SK-N-SH (cell line): ENCODE data around the gene SND1. TPM values are rescaled to one million over a fixed set of nuclear protein-coding genes. Genes with fewer than 3 reads are reported as not detected.

Experiments
- CTCF ChIA-PET: fragments of 300-600, 350-600 bp; formaldehyde crosslinking; extraction: SDS; loops from one replicate; lab custom pipeline; 2021; lab: Yijun Ruan, JAX
- POLR2A ChIA-PET: fragments of 350-600 bp; sonication (Branson Sonifier 250); formaldehyde crosslinking; extraction: SDS; loops from one replicate; lab custom pipeline; 2020; ENCODE audit warnings: antibody characterized with exemption, inconsistent platforms; lab: Yijun Ruan, JAX
- DNase-seq: peaks from one replicate; pipeline ENCODE4 v3.0.0; 2012
- H2AFZ ChIP-seq: fragments of 200-600 bp; sonication (generic); 2 replicates; pipeline ENCODE4 v1.8.1; 2016; ENCODE audit warnings: antibody characterized with exemption, mild to moderate bottlenecking, low read depth
- H3F3A ChIP-seq: fragments of 200-600 bp; sonication (generic); replicated peaks from 2 replicates; pipeline ENCODE3; 2016; ENCODE audit warnings: antibody characterized with exemption, mild to moderate bottlenecking; ENCODE audit not compliant: insufficient read depth
- H3K27ac ChIP-seq, 2 experiments: fragments of 200-500 bp in 1 of 2; fragments of 200-600 bp in 1 of 2; sonication (Bioruptor generic) in 1 of 2; sonication (generic), shearing (Covaris generic) in 1 of 2; 2 replicates each; pipeline versions ENCODE4 v1.5.1 to v1.6.1; 2014 to 2016; ENCODE audit warnings: low read depth in 2 of 2, inconsistent platforms in 1 of 2, low read length in 1 of 2, mild to moderate bottlenecking in 1 of 2, mixed read lengths in 1 of 2
- H3K27me3 ChIP-seq: fragments of 200-600 bp; sonication (generic), shearing (Covaris generic); 2 replicates; pipeline ENCODE4 v1.6.1; 2016; ENCODE audit warnings: mixed run types; ENCODE audit not compliant: insufficient read depth
- H3K36me3 ChIP-seq, 2 experiments: fragments of 200-500 bp in 1 of 2; fragments of 200-600 bp in 1 of 2; sonication (Bioruptor generic) in 1 of 2; sonication (generic) in 1 of 2; replicated peaks in 1 of 2; 2 replicates each; pipeline versions ENCODE3 to v1.5.1; 2014 to 2016; ENCODE audit warnings: low read length in 1 of 2, mild to moderate bottlenecking in 1 of 2; ENCODE audit not compliant: insufficient read depth in 2 of 2, control insufficient read depth in 1 of 2
- H3K4me1 ChIP-seq, 2 experiments: fragments of 200-500 bp in 1 of 2; fragments of 200-600 bp in 1 of 2; sonication (Bioruptor generic) in 1 of 2; sonication (generic), shearing (Covaris generic) in 1 of 2; 2 replicates each; pipeline versions ENCODE4 v1.5.1 to v1.6.1; 2014 to 2016; ENCODE audit warnings: low read depth in 1 of 2, low read length in 1 of 2, mixed run types in 1 of 2; ENCODE audit not compliant: insufficient read depth in 2 of 2, control insufficient read depth in 1 of 2
- H3K4me2 ChIP-seq: fragments of 200-600 bp; sonication (generic), shearing (Covaris generic); 2 replicates; pipeline ENCODE4 v1.6.1; 2017; ENCODE audit warnings: mixed run types
- H3K4me3 ChIP-seq, 2 experiments: fragments of 200-500 bp in 1 of 2; fragments of 200-600 bp in 1 of 2; sonication (Bioruptor generic) in 1 of 2; sonication (generic), shearing (Covaris generic) in 1 of 2; 2 replicates each; pipeline versions ENCODE4 v1.5.1 to v1.8.1; 2014 to 2016; ENCODE audit warnings: low read depth in 2 of 2, inconsistent platforms in 1 of 2, low read length in 1 of 2, mild to moderate bottlenecking in 1 of 2, mixed read lengths in 1 of 2, moderate library complexity in 1 of 2
- H3K79me2 ChIP-seq: fragments of 200-600 bp; sonication (generic); 2 replicates; pipeline ENCODE4 v1.8.1; 2017; ENCODE audit warnings: mild to moderate bottlenecking; ENCODE audit not compliant: insufficient read depth
- H3K9ac ChIP-seq: fragments of 200-600 bp; sonication (generic); 2 replicates; pipeline ENCODE4 v1.6.1; 2017; ENCODE audit warnings: mixed run types
- H3K9me2 ChIP-seq: fragments of 200-600 bp; sonication (generic); 2 replicates; pipeline ENCODE4 v1.6.1; 2017; ENCODE audit warnings: mixed run types
- H3K9me3 ChIP-seq: fragments of 200-600 bp; sonication (generic); 2 replicates; pipeline ENCODE4 v1.6.1; 2017; ENCODE audit warnings: mixed run types, mild to moderate bottlenecking, moderate library complexity
- H4K20me1 ChIP-seq: fragments of 200-600 bp; sonication (generic); 2 replicates; pipeline ENCODE4 v1.6.1; 2017; ENCODE audit warnings: mild to moderate bottlenecking, mixed run types; ENCODE audit not compliant: insufficient read depth
- CHD2 ChIP-seq: fragments of 150-350 bp; IDR thresholded peaks from 2 replicates; pipeline ENCODE4 v1.6.1; 2018; ENCODE audit warnings: low read length; ENCODE audit not compliant: partially characterized antibody
- EZH2phosphoT487 ChIP-seq: fragments of 200-600 bp; sonication (generic); IDR thresholded peaks from 2 replicates; pipeline ENCODE4 v1.6.1; 2017; ENCODE audit warnings: low read depth, mixed run types, mild to moderate bottlenecking, antibody characterized with exemption, moderate library complexity, borderline replicate concordance
- FOXJ3 ChIP-seq: sonication (generic); formaldehyde crosslinking; IDR thresholded peaks from 2 replicates; pipeline ENCODE4 v1.5.1; 2020; ENCODE audit warnings: mild to moderate bottlenecking, missing genetic modification reagents
- JUND ChIP-seq: IDR thresholded peaks from 2 replicates; pipeline ENCODE4 v1.4.0; 2012
- MEF2A ChIP-seq: IDR thresholded peaks from 2 replicates; pipeline ENCODE4 v1.4.0; 2012; ENCODE audit warnings: low read depth, borderline replicate concordance
- MXI1 ChIP-seq: IDR thresholded peaks from 2 replicates; pipeline ENCODE4 v1.6.1; 2012; ENCODE audit warnings: mild to moderate bottlenecking, low read depth, low read length, improper control_type of control experiment
- NRF1 ChIP-seq: IDR thresholded peaks from 2 replicates; pipeline ENCODE4 v1.6.1; 2012; ENCODE audit warnings: low read depth, mild to moderate bottlenecking, low read length
- POLR2AphosphoS5 ChIP-seq: IDR thresholded peaks from 2 replicates; pipeline ENCODE4 v1.6.1; 2012; ENCODE audit warnings: low read depth, low read length
- RAD21 ChIP-seq: IDR thresholded peaks from 2 replicates; pipeline ENCODE4 v1.6.1; 2012; ENCODE audit warnings: mild to moderate bottlenecking, low read length
- RCOR1 ChIP-seq: fragments of 150-350 bp; IDR thresholded peaks from 2 replicates; pipeline ENCODE4 v1.6.1; 2017; ENCODE audit warnings: antibody characterized with exemption, low read length
- RXRA ChIP-seq: IDR thresholded peaks from 2 replicates; pipeline ENCODE4 v1.4.0; 2012; ENCODE audit warnings: low read depth, mild to moderate bottlenecking, borderline replicate concordance
- SMC3 ChIP-seq: IDR thresholded peaks from 2 replicates; pipeline ENCODE4 v1.6.1; 2012; ENCODE audit warnings: low read depth, low read length, improper control_type of control experiment
- TAF1 ChIP-seq: IDR thresholded peaks from 2 replicates; pipeline ENCODE4 v1.6.1; 2012; ENCODE audit warnings: low read depth, mild to moderate bottlenecking, low read length, moderate library complexity, borderline replicate concordance
- TCF12 ChIP-seq: IDR thresholded peaks from 2 replicates; pipeline ENCODE4 v1.4.0; 2012
- TEAD4 ChIP-seq: IDR thresholded peaks from 2 replicates; pipeline ENCODE4 v1.4.0; 2012; ENCODE audit warnings: mild to moderate bottlenecking, borderline replicate concordance; ENCODE audit not compliant: insufficient read depth
- WGBS: methylation state at CpG from one replicate; pipeline ENCODE4 v1.1.6; 2017; ENCODE audit warnings: low lambda C conversion rate; 5-methylcytosine and 5-hydroxymethylcytosine counted together
- polyA plus RNA-seq, 3 experiments: library from polyadenylated mRNA; depleted of rRNA; stranded (reverse); fragments of >200 nt; gene quantifications; 2 replicates each; pipeline ENCODE4 v1.2.3, GENCODE V29; 2012
- TF ChIP-seq, protein P1 (sequence below): IDR thresholded peaks from 2 replicates; pipeline ENCODE4 v1.4.0; 2012; ENCODE audit warnings: low read depth, borderline replicate concordance
- TF ChIP-seq, protein P2 (sequence below): IDR thresholded peaks from 2 replicates; pipeline ENCODE4 v1.4.0; 2012; ENCODE audit warnings: low read depth, borderline replicate concordance
- TF ChIP-seq, protein P3 (sequence below): IDR thresholded peaks from 2 replicates; pipeline ENCODE4; 2012
- TF ChIP-seq, protein P4 (sequence below): fragments of 200-600 bp; sonication (generic); IDR thresholded peaks from 2 replicates; pipeline ENCODE4 v1.6.1; 2017; ENCODE audit warnings: antibody characterized with exemption, mild to moderate bottlenecking, moderate library complexity
- TF ChIP-seq, protein P5 (sequence below): IDR thresholded peaks from 2 replicates; pipeline ENCODE4 v1.6.1; 2012; ENCODE audit warnings: mild to moderate bottlenecking, low read depth, low read length, moderate library complexity
- TF ChIP-seq, protein P6 (sequence below): fragments of 150-350 bp; IDR thresholded peaks from 2 replicates; pipeline ENCODE4 v1.6.1; 2016; ENCODE audit warnings: mild to moderate bottlenecking, low read depth, low read length

The SND1 gene
- polyA plus RNA-seq, 1 of the 3 experiments (the other 2 are of a cell fraction) = 165 TPM

DNA sequence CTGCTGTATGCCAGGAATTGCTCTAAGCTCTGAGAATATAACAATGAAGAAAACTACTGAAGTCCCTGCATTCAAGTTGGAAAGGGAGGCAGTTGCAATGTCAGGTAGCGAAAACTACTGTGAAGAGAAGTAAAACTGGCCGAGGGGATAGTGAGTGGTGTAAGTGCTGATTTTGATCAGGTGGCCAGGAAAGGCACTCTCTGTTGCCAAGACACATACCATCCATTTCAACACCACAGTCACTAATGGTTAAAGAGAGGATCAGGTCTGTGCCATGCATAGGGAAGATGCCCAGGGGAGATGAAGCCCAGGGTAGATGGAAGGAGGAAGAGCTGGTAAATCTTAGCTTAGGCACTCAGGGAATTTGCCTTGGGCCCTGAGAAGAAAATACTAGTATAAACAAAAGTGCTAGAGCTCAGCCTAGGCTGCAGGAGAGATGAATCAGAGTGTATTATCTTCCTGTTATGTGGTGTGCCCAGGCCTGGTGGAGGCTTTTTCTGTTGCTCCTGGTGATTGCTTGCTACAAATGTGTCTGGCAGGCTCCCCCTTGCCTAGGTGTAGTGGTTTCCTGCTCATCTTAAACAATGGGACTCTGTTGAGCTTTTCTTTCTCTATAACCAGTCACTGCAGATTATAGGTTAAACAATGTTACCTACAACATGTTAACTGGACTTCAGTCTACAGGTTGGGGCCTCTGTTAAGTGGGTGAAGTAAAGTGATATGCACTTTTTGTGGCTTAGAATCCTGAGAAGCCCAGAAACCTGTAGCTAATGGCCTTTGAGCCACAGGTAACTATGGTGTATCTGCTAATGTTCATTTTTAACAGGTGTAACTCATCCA lies 253.7 kb downstream of the SND1 start:
- Histone ChIP-seq H3K27ac (peak overlapping the region in 1 of 2 experiments; percentile 52; a peak in 3 of 4 replicates), H3K9me2 (no peaks in the 10 kb centered on the region), H3K9ac (no peak overlapping the region), H2AFZ (no peak overlapping the region), H3K4me1 (peaks cover 10 to 33% of the 10 kb centered on the region in 2 experiments; a peak in 3 of 4 replicates), H3K9me3 (no peaks in the 10 kb centered on the region), H3K4me2 (peak overlapping the region; percentile 17; the same call in 1 of the 2 replicates), H3F3A (peaks cover 18% of the 10 kb centered on the region), H3K79me2 (peaks cover 51% of the 10 kb centered on the region; the same call in 1 of the 2 replicates), H3K4me3 (no peak overlapping the region), H3K27me3 (no peaks in the 10 kb centered on the region), H3K36me3 (peaks cover 4 to 10% of the 10 kb centered on the region in 2 experiments), H4K20me1 (peaks cover 39% of the 10 kb centered on the region)
- 83% methylated on average over 2 of the region's 2 CpGs for WGBS
- ChIA-PET CTCF (interaction anchor here (1.1 to 1.5 kb wide), 6 partner anchors 9 to 198 kb away, joined by 3 to 4 read pairs (median 3); no protein-coding TSS in a partner anchor), POLR2A (interaction anchor here (1.0 kb wide), 1 partner anchor 12 kb away, joined by 3 read pairs; no protein-coding TSS in a partner anchor)
- DNase-seq = no peak
- TF ChIP-seq RXRA (no peak), NRF1 (no peak), FOXJ3 (CRISPR knock-in tag) (no peak), MEF2A (no peak), RAD21 (no peak), POLR2AphosphoS5 (no peak), SMC3 (no peak), TCF12 (peak; percentile 37; the same call in 1 of the 2 replicates), CHD2 (no peak), JUND (peak; percentile 39; the same call in 1 of the 2 replicates), RCOR1 (no peak), TEAD4 (no peak), EZH2phosphoT487 (no peak), MXI1 (no peak), TAF1 (no peak)
- TF ChIP-seq, protein P1, sequence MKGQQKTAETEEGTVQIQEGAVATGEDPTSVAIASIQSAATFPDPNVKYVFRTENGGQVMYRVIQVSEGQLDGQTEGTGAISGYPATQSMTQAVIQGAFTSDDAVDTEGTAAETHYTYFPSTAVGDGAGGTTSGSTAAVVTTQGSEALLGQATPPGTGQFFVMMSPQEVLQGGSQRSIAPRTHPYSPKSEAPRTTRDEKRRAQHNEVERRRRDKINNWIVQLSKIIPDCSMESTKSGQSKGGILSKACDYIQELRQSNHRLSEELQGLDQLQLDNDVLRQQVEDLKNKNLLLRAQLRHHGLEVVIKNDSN = no peak
- TF ChIP-seq, protein P2, sequence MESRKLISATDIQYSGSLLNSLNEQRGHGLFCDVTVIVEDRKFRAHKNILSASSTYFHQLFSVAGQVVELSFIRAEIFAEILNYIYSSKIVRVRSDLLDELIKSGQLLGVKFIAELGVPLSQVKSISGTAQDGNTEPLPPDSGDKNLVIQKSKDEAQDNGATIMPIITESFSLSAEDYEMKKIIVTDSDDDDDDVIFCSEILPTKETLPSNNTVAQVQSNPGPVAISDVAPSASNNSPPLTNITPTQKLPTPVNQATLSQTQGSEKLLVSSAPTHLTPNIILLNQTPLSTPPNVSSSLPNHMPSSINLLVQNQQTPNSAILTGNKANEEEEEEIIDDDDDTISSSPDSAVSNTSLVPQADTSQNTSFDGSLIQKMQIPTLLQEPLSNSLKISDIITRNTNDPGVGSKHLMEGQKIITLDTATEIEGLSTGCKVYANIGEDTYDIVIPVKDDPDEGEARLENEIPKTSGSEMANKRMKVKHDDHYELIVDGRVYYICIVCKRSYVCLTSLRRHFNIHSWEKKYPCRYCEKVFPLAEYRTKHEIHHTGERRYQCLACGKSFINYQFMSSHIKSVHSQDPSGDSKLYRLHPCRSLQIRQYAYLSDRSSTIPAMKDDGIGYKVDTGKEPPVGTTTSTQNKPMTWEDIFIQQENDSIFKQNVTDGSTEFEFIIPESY = no peak
- TF ChIP-seq, protein P3, sequence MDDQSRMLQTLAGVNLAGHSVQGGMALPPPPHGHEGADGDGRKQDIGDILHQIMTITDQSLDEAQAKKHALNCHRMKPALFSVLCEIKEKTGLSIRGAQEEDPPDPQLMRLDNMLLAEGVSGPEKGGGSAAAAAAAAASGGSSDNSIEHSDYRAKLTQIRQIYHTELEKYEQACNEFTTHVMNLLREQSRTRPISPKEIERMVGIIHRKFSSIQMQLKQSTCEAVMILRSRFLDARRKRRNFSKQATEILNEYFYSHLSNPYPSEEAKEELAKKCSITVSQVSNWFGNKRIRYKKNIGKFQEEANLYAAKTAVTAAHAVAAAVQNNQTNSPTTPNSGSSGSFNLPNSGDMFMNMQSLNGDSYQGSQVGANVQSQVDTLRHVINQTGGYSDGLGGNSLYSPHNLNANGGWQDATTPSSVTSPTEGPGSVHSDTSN = peak; percentile 33; the same call in 1 of the 2 replicates
- TF ChIP-seq, protein P4, sequence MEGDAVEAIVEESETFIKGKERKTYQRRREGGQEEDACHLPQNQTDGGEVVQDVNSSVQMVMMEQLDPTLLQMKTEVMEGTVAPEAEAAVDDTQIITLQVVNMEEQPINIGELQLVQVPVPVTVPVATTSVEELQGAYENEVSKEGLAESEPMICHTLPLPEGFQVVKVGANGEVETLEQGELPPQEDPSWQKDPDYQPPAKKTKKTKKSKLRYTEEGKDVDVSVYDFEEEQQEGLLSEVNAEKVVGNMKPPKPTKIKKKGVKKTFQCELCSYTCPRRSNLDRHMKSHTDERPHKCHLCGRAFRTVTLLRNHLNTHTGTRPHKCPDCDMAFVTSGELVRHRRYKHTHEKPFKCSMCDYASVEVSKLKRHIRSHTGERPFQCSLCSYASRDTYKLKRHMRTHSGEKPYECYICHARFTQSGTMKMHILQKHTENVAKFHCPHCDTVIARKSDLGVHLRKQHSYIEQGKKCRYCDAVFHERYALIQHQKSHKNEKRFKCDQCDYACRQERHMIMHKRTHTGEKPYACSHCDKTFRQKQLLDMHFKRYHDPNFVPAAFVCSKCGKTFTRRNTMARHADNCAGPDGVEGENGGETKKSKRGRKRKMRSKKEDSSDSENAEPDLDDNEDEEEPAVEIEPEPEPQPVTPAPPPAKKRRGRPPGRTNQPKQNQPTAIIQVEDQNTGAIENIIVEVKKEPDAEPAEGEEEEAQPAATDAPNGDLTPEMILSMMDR = no peak
- TF ChIP-seq, protein P5, sequence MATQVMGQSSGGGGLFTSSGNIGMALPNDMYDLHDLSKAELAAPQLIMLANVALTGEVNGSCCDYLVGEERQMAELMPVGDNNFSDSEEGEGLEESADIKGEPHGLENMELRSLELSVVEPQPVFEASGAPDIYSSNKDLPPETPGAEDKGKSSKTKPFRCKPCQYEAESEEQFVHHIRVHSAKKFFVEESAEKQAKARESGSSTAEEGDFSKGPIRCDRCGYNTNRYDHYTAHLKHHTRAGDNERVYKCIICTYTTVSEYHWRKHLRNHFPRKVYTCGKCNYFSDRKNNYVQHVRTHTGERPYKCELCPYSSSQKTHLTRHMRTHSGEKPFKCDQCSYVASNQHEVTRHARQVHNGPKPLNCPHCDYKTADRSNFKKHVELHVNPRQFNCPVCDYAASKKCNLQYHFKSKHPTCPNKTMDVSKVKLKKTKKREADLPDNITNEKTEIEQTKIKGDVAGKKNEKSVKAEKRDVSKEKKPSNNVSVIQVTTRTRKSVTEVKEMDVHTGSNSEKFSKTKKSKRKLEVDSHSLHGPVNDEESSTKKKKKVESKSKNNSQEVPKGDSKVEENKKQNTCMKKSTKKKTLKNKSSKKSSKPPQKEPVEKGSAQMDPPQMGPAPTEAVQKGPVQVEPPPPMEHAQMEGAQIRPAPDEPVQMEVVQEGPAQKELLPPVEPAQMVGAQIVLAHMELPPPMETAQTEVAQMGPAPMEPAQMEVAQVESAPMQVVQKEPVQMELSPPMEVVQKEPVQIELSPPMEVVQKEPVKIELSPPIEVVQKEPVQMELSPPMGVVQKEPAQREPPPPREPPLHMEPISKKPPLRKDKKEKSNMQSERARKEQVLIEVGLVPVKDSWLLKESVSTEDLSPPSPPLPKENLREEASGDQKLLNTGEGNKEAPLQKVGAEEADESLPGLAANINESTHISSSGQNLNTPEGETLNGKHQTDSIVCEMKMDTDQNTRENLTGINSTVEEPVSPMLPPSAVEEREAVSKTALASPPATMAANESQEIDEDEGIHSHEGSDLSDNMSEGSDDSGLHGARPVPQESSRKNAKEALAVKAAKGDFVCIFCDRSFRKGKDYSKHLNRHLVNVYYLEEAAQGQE = no peak
- TF ChIP-seq, protein P6, sequence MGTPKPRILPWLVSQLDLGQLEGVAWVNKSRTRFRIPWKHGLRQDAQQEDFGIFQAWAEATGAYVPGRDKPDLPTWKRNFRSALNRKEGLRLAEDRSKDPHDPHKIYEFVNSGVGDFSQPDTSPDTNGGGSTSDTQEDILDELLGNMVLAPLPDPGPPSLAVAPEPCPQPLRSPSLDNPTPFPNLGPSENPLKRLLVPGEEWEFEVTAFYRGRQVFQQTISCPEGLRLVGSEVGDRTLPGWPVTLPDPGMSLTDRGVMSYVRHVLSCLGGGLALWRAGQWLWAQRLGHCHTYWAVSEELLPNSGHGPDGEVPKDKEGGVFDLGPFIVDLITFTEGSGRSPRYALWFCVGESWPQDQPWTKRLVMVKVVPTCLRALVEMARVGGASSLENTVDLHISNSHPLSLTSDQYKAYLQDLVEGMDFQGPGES = no peak
